Panc1 (cell line): ENCODE data around the gene GATAD2B. TPM values are rescaled to one million over a fixed set of nuclear protein-coding genes. Genes with fewer than 3 reads are reported as not detected.

Experiments
- ATAC-seq: fragments of 200-7000 bp; cut with Tn5 transposase; 2 replicates; pipeline ENCODE4 v1.9.1; 2020; ENCODE audit warnings: mild to moderate bottlenecking, moderate library complexity
- BruUV-seq: library from RNA; stranded (reverse); fragments of 400-500 nt; replicated peaks from 2 replicates; lab custom pipeline; 2021; lab: Mats Ljungman, UMichigan
- CTCF ChIA-PET: fragments of 300-600 bp; sonication (Branson Sonifier 250); formaldehyde crosslinking; loops from one replicate; lab custom pipeline; 2022; ENCODE audit warnings: antibody characterized with exemption; lab: Charles Lee
- POLR2A ChIA-PET: fragments of 300-600 bp; sonication (Branson Sonifier 250); formaldehyde crosslinking; loops from one replicate; lab custom pipeline; 2022; ENCODE audit warnings: antibody characterized with exemption; lab: Charles Lee
- DNase-seq: peaks from one replicate; pipeline ENCODE4 v3.0.0-alpha.2; 2010; ENCODE audit warnings: low read depth, low spot score
- H3K27ac ChIP-seq: 2 replicates; pipeline ENCODE4 v1.5.1; 2011; ENCODE audit warnings: mild to moderate bottlenecking, low read length, inconsistent platforms
- H3K27me3 ChIP-seq: fragments of 200-500 bp; sonication (Bioruptor generic); 2 replicates; pipeline ENCODE4 v1.6.0; 2014; ENCODE audit warnings: low read length, inconsistent platforms; ENCODE audit not compliant: control insufficient read depth, insufficient read depth
- H3K36me3 ChIP-seq: fragments of 200-500 bp; sonication (Bioruptor generic); 2 replicates; pipeline ENCODE4 v1.5.1; 2014; ENCODE audit warnings: inconsistent platforms, mild to moderate bottlenecking, low read length, moderate library complexity; ENCODE audit not compliant: control insufficient read depth, insufficient read depth
- H3K4me1 ChIP-seq: 2 replicates; pipeline ENCODE4 v1.5.1; 2011; ENCODE audit warnings: inconsistent platforms, mild to moderate bottlenecking, low read length, moderate library complexity; ENCODE audit not compliant: control insufficient read depth, insufficient read depth
- H3K4me3 ChIP-seq, 2 experiments: 2 replicates each; pipeline ENCODE4 v1.5.1; 2011 to 2012; ENCODE audit warnings: low read depth in 2 of 2, low read length in 2 of 2, mild to moderate bottlenecking in 2 of 2, inconsistent platforms in 1 of 2, moderate library complexity in 1 of 2
- H3K9me3 ChIP-seq: fragments of 200-500 bp; sonication (Bioruptor generic); 2 replicates; pipeline ENCODE4 v1.5.1; 2014; ENCODE audit warnings: low read depth, mild to moderate bottlenecking, inconsistent platforms, low read length, moderate library complexity; ENCODE audit not compliant: control insufficient read depth, insufficient read depth
- POLR2AphosphoS5 ChIP-seq: IDR thresholded peaks from 2 replicates; pipeline ENCODE4 v1.6.1; 2012; ENCODE audit warnings: mild to moderate bottlenecking, low read depth, low read length, moderate library complexity
- SIN3A ChIP-seq: IDR thresholded peaks from 2 replicates; pipeline ENCODE4 v1.6.1; 2012; ENCODE audit warnings: low read depth, mild to moderate bottlenecking, low read length, moderate library complexity, borderline replicate concordance; ENCODE audit not compliant: insufficient read depth
- TCF7L2 ChIP-seq: IDR thresholded peaks from 2 replicates; pipeline ENCODE4 v1.6.1; 2011; ENCODE audit warnings: mild to moderate bottlenecking, low read depth, low read length, inconsistent platforms
- in situ Hi-C: cut with HindIII; loops from 2 replicates; pipeline ENCODE4 v1.10.0; 2016; ENCODE audit warnings: low sequenced_read_pairs, low pct_unique_long_range_greater_than_20kb
- intact Hi-C: fragments of 100-400 bp; cut with micrococcal nuclease; formaldehyde crosslinking; loops from one replicate; pipeline ENCODE4 v1.10.0; 2022; ENCODE audit not compliant: unreplicated experiment
- total RNA-seq: library from RNA; stranded (reverse); gene quantifications from one replicate; pipeline ENCODE4 v1.2.1, GENCODE V29; 2021; ENCODE audit not compliant: unreplicated experiment
- TF ChIP-seq, protein P1 (sequence below), 2 experiments: IDR thresholded peaks; 2 replicates each; pipeline ENCODE4 v1.6.1; 2011 to 2012; ENCODE audit warnings: low read depth in 2 of 2, control low read depth in 1 of 2, low read length in 1 of 2, mild to moderate bottlenecking in 1 of 2, moderate library complexity in 1 of 2; ENCODE audit not compliant: insufficient read depth in 1 of 2
- TF ChIP-seq, protein P2 (sequence below): fragments of 450-650 bp; IDR thresholded peaks from 2 replicates; pipeline ENCODE4 v1.5.1; 2017; ENCODE audit warnings: mild to moderate bottlenecking

Gene GATAD2B
- total RNA-seq, 1 experiment from 2014 or later: 47.2 TPM

DNA sequence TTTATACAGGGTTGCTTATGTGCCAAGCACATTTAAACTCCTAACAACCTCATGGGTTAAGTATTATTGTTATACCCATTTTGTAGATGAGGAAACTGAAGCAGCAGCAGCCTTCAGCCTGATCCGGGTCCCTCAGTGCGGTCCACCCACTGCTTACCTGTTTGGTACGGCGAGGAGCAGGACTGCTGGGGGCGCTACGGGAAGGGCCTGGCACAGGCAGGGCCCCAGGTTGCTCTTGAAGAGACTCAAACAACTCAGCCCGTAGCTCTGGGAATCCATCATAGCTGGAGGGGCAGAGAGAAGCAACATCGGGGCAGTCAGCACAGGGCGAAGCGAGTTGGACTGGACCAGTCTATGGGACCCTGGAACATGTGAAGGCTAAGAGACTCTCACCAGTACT, 14.6 kb upstream of the GATAD2B start:
- 0 out of 2 replicates have a peak, but pooled peaks cover 6% of the 10 kb centered on the region for H3K36me3 ChIP-seq

DNA sequence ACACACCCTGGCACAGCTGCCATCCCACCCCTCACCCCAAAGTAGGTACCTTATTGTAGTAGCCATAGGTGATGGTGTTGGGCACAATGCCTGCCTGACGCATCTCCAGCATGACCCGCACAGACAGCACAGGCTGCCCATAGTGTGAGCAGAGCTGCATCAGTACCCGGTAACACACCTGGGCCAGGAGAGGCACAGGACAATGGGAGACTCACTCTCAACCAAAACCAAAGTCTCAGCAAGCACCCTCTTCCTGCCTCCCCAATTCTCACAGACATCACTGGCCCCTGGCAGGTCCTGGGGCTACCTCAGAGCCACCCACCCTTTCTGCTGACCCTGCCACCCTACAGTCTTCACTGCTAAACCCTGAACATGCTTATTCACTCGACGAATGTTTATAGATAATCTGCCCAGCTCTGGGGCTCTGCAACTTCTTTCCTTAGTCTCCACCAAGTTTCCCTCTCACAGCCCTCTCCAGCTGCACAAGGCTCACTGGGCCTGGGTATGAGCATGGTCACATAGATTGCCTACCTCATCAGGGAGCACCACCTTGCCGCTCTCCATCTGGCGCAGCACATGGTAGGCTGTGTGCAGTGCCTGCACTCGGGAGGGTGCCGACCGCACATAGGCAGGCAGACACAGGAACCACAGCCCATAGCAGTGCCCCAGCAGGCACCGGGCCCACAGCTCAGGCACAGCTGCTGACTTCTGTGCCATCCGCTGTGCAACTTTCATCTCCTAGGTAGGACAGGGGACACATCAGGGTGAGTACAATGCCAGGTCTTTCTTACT, 13.4 kb upstream of the GATAD2B start:
- TF ChIP-seq, protein P1, sequence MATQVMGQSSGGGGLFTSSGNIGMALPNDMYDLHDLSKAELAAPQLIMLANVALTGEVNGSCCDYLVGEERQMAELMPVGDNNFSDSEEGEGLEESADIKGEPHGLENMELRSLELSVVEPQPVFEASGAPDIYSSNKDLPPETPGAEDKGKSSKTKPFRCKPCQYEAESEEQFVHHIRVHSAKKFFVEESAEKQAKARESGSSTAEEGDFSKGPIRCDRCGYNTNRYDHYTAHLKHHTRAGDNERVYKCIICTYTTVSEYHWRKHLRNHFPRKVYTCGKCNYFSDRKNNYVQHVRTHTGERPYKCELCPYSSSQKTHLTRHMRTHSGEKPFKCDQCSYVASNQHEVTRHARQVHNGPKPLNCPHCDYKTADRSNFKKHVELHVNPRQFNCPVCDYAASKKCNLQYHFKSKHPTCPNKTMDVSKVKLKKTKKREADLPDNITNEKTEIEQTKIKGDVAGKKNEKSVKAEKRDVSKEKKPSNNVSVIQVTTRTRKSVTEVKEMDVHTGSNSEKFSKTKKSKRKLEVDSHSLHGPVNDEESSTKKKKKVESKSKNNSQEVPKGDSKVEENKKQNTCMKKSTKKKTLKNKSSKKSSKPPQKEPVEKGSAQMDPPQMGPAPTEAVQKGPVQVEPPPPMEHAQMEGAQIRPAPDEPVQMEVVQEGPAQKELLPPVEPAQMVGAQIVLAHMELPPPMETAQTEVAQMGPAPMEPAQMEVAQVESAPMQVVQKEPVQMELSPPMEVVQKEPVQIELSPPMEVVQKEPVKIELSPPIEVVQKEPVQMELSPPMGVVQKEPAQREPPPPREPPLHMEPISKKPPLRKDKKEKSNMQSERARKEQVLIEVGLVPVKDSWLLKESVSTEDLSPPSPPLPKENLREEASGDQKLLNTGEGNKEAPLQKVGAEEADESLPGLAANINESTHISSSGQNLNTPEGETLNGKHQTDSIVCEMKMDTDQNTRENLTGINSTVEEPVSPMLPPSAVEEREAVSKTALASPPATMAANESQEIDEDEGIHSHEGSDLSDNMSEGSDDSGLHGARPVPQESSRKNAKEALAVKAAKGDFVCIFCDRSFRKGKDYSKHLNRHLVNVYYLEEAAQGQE (IDR thresholded peaks at IDR 0.05; ENCODE audit: insufficient read depth in 1 of 2, low read depth in 2 of 2, low read length in 1 of 2): no peak
- TF ChIP-seq TCF7L2 (no peak), POLR2AphosphoS5 (no peak), SIN3A (no peak)
- TF ChIP-seq, protein P2, sequence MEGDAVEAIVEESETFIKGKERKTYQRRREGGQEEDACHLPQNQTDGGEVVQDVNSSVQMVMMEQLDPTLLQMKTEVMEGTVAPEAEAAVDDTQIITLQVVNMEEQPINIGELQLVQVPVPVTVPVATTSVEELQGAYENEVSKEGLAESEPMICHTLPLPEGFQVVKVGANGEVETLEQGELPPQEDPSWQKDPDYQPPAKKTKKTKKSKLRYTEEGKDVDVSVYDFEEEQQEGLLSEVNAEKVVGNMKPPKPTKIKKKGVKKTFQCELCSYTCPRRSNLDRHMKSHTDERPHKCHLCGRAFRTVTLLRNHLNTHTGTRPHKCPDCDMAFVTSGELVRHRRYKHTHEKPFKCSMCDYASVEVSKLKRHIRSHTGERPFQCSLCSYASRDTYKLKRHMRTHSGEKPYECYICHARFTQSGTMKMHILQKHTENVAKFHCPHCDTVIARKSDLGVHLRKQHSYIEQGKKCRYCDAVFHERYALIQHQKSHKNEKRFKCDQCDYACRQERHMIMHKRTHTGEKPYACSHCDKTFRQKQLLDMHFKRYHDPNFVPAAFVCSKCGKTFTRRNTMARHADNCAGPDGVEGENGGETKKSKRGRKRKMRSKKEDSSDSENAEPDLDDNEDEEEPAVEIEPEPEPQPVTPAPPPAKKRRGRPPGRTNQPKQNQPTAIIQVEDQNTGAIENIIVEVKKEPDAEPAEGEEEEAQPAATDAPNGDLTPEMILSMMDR: no peak
- BruUV-seq: no TSS peak
- 0 out of 2 replicates have a peak, but pooled peaks cover 6% of the 10 kb centered on the region for H3K36me3 ChIP-seq
- no peak overlapping the region for H3K4me3 ChIP-seq
- intact Hi-C loops (no loop called here), in situ Hi-C loops (no loop called here)
- DNase-seq (no peak), ATAC-seq (no peak)
- H3K9me3 ChIP-seq: no peaks in the 10 kb centered on the region
- CTCF ChIA-PET: no interaction called here
- H3K27ac ChIP-seq: no peak overlapping the region
- POLR2A ChIA-PET: no interaction called here
- H3K4me1 ChIP-seq: no peaks in the 10 kb centered on the region
- H3K27me3 ChIP-seq: no peaks in the 10 kb centered on the region

More for the DNA sequence above, 14.6 kb upstream of the GATAD2B start:
- no TSS peak for BruUV-seq
- no peak for DNase-seq
- no peak for TF ChIP-seq POLR2AphosphoS5
- TF ChIP-seq, protein P1 (IDR thresholded peaks at IDR 0.05; ENCODE audit: insufficient read depth in 1 of 2, low read depth in 2 of 2, low read length in 1 of 2): no peak
- TF ChIP-seq SIN3A: no peak
- TF ChIP-seq, protein P2: no peak
- TF ChIP-seq TCF7L2: no peak
- H3K27me3 ChIP-seq: no peaks in the 10 kb centered on the region
- intact Hi-C loops: no loop called here
- H3K9me3 ChIP-seq: no peaks in the 10 kb centered on the region
- ChIA-PET POLR2A (no interaction called here), CTCF (no interaction called here)
- no peaks in the 10 kb centered on the region for H3K4me1 ChIP-seq
- H3K27ac ChIP-seq: no peak overlapping the region
- no peak overlapping the region for H3K4me3 ChIP-seq
- in situ Hi-C loops: no loop called here
- no peak for ATAC-seq
